Right cardiac atrium (tissue), 5 donors: ENCODE results near the gene RNF157. TPM values are rescaled to one million over a fixed set of nuclear protein-coding genes. Genes with fewer than 3 reads are reported as not detected.

ENCODE experiments used
- ATAC-seq, 2 donors: fragments of 200-7000 bp; cut with Tn5 transposase; one replicate each; pipeline versions ENCODE4 v1.8.0 to v1.9.1; 2020; ENCODE audit warnings: moderate library complexity in 2 of 2, mild to moderate bottlenecking in 1 of 2
- DNase-seq, 3 donors: peaks; one replicate each; pipeline ENCODE4 v3.0.0-alpha.2; 2020
- H3K27ac ChIP-seq: one replicate; pipeline ENCODE4 v1.5.1; 2013; ENCODE audit warnings: mild to moderate bottlenecking, low read length, control low read depth, moderate library complexity
- H3K27me3 ChIP-seq: one replicate; pipeline ENCODE4 v1.6.1; 2013; ENCODE audit not compliant: control insufficient read depth, insufficient read depth
- H3K4me1 ChIP-seq: one replicate; pipeline ENCODE4 v1.6.1; 2013; ENCODE audit warnings: low read length; ENCODE audit not compliant: control insufficient read depth, insufficient read depth
- H3K4me3 ChIP-seq: one replicate; pipeline ENCODE4 v1.5.1; 2013; ENCODE audit warnings: low read length, control low read depth
- H3K9me3 ChIP-seq: one replicate; pipeline ENCODE4 v1.6.1; 2013; ENCODE audit warnings: low read length; ENCODE audit not compliant: control insufficient read depth
- WGBS: extraction: QIAGEN DNeasy Blood & Tissue Kit; methylation state at CpG from one replicate; pipeline ENCODE4 v1.1.7; 2013; 5-methylcytosine and 5-hydroxymethylcytosine counted together
- intact Hi-C, 4 donors: fragments of 100-400 bp; cut with DNase I; formaldehyde crosslinking; loops; one replicate each; pipeline versions ENCODE4 v1.11.0 to v1.14.0; 2022 to 2023
- polyA plus RNA-seq: library from polyadenylated mRNA; stranded (reverse); fragments of 200-250 nt; gene quantifications from one replicate; pipeline ENCODE4 v1.2.3, GENCODE V29; 2013
- total RNA-seq, 4 donors: library from RNA; stranded (reverse); fragmentation: NEBNext Ultra II Directional; extraction: Animal tissue kit (Norgen Biotek cat#: 25700); gene quantifications; one replicate each; pipeline ENCODE4 v1.2.1, GENCODE V29; 2021
- donor health status: healthy with polysubstance abuse.
- donor health status: DM: no; HTN: yes; CAD: no.
- donor health status: DM: no; HTN: no; CAD: no.
- donor health status: DM: no; HTN: yes; CAD: no; lungs with severe emphysema.
- donor health status: DM: yes; HTN: yes; CAD: no.

Gene RNF157
- total and polyA plus RNA-seq, 5 donors = 10.2 to 18.8 (median 12.1) TPM

DNA sequence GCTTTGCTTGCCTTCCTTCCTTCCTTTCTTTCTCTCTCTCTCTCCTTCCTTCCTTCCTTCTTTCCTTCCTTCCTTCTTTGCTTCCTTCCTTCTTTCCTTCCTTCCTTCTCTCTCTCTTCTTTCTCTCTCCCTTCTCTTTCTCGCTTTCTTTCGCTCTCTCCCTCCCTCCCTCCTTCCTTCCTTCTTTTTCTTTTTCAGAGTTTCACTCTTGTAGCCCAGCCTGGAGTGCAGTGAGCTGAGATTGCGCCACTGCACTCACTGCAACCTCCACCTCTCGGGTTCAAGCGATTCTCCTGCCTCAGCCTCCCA is 117.1 kb downstream of the RNF157 start:
- Histone ChIP-seq H3K4me1 (no peaks in the 10 kb centered on the region), H3K9me3 (no peaks in the 10 kb centered on the region), H3K27me3 (no peaks in the 10 kb centered on the region), H3K27ac (no peak overlapping the region), H3K4me3 (no peak overlapping the region)
- no peak for ATAC-seq
- no peak for DNase-seq
- intact Hi-C loops = loop anchor here (2.0 to 10.0 kb wide), 5 partner anchors 52 to 169 kb away; no protein-coding TSS in a partner anchor
- WGBS = 83% methylated on average over 5 of the region's 5 CpGs

DNA sequence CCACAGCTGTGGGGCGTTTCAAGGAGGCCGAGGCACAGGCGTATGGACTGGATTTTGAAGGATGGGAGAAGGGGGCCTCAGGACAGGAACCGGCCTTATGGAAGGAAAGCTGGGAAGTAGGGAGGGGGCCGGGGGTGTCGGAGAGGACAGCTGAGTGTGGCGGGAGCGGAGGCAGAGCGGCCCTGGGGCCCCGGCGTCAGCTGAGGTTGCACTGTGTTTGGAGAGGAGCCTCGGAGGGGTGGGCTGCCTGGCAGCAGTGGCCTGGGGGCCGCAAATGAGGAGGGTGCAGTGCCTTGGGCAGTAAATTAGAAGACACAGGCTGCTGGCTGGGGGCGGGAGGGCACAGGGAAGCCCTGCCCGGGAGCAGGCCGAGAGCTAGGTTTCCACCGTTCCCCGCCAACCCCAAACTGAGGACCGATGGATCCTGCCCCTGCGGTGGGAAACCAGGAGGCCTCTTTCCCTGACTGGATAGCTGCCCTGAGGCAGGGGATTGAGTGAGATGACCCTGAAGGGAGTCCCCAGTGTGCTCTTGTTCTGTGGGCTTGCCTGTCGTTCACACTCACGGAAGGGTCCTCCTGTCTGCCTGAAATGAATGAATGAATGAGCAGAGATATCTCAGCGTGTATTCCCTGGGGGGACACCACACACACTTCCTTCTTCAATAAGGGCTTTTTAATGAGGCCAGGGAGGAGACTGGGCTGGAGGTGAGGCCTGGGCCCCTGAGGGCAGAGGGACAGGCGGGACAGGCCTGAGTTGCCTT is 117.7 kb downstream of the RNF157 start:
- no peaks in the 10 kb centered on the region for H3K27me3 ChIP-seq
- no peak overlapping the region for H3K4me3 ChIP-seq
- H3K9me3 ChIP-seq = no peaks in the 10 kb centered on the region
- no peak for ATAC-seq
- no peak overlapping the region for H3K27ac ChIP-seq
- DNase-seq = no peak
- WGBS = 87% methylated on average over 24 of the region's 24 CpGs
- no peaks in the 10 kb centered on the region for H3K4me1 ChIP-seq
- intact Hi-C loops = loop anchor here (2.0 to 10.0 kb wide), 5 partner anchors 52 to 170 kb away; no protein-coding TSS in a partner anchor

DNA sequence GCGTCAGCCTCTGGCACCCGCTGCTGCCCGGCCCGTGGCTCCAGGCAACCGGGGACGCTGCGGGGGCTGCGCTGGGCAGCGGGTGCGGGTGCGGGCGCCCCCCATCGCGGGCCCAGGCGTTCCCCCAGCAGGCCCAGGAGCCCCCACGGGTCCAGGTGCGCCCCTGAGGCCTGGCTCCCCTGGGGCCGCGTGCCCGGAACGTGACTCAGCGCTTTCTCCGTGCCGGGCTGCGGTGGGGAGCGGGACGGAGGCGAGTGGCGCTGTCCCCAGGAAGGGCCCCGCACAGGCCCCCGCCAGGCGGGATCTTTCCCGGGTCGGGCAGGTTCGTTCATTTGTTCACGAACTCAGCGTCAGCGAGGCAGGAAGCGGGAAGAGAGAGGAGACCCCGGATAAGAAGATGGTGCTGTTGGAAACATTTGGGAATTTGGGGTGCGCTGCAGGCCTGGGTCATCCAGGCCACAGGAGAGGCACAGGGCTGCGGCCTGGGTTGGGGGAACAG is 118.3 kb downstream of the RNF157 start:
- intact Hi-C loops = loop anchor here (1.0 to 10.0 kb wide), 6 partner anchors 53 to 170 kb away; no protein-coding TSS in a partner anchor
- ATAC-seq (peak; percentile 41 to 49), DNase-seq (peak in 2 of 3 donors; percentile 72 to 73)
- H3K4me1 ChIP-seq = no peaks in the 10 kb centered on the region
- WGBS = 26% methylated on average over 42 of the region's 42 CpGs
- H3K27me3 ChIP-seq = no peaks in the 10 kb centered on the region
- no peak overlapping the region for H3K27ac ChIP-seq
- no peaks in the 10 kb centered on the region for H3K9me3 ChIP-seq
- H3K4me3 ChIP-seq = peak overlapping the region; percentile 33

DNA sequence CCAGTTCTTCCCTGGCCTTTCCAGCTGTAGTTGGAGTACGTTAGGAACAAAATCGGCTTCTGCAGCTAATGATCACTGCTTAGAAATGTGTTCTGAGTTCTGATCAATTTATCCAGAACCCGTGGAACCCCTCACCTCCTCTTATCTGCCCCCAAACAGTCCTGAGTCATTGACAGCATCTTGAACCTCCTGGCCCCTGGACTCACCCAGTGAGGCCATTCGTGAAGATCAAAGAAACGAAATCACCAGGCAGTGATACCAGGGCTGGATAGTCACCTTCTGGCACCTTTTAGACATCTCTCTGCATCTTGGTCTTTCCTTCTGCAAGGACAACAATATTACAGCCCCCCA is 119.7 kb downstream of the RNF157 start:
- H3K4me3 ChIP-seq = no peak overlapping the region
- no peak for DNase-seq
- intact Hi-C loops = loop anchor here (1.0 to 10.0 kb wide), 5 partner anchors 54 to 172 kb away; no protein-coding TSS in a partner anchor
- ATAC-seq = no peak
- H3K4me1 ChIP-seq = no peaks in the 10 kb centered on the region
- H3K27ac ChIP-seq = no peak overlapping the region
- H3K27me3 ChIP-seq = no peaks in the 10 kb centered on the region
- H3K9me3 ChIP-seq = no peaks in the 10 kb centered on the region
- WGBS = 87% methylated on average over 5 of the region's 5 CpGs

DNA sequence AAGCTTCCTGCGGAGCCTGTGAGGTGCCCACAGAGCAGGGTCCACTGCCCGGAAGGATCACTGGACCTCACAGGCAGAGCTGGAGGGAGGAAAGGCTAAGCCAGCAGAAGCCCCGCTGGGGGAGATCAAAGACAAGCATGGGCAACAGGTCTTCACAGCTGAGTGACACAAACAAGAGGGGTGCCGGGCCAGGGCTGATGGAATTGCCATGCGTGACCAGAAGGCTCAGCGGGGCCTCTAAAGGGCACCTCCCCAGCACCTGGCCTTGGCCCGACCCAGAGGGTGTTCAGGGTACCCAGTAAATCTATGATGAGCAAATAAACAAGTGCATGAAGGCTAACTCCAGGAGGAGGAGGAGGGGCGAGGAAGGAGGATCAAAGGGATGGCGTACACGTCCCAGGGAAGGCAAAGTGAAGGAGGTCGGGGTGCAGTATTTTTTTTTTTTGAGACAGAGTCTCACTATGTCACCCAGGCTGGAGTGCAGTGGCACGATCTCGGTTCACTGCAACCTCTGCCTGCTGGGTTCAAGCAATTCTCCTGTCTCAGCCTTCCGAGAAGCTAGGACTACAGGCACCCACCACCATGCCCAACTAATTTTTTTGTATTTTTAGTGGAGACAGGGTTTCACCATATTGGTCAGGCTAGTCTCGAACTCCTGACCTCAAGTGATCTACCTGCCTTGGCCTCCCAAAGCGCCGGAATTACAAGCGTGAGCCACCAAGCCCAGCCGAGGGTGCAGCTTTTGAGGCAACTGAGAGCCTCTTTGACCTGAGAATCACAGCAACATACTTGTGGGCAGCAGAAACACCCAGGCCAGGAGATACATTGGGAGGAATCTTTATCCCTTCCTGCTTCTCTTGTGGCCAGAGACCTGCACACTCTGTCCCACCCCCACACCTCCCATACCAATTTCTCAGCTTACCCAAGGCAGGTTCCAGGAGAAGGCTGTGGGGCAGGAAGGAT is 120.6 kb downstream of the RNF157 start:
- intact Hi-C loops = loop anchor here (5.0 to 10.0 kb wide), 4 partner anchors 55 to 173 kb away; no protein-coding TSS in a partner anchor
- DNase-seq = no peak
- Histone ChIP-seq H3K4me1 (no peaks in the 10 kb centered on the region), H3K4me3 (no peak overlapping the region), H3K27me3 (no peaks in the 10 kb centered on the region), H3K27ac (no peak overlapping the region), H3K9me3 (no peaks in the 10 kb centered on the region)
- 80% methylated on average over 19 of the region's 19 CpGs for WGBS
- no peak for ATAC-seq

DNA sequence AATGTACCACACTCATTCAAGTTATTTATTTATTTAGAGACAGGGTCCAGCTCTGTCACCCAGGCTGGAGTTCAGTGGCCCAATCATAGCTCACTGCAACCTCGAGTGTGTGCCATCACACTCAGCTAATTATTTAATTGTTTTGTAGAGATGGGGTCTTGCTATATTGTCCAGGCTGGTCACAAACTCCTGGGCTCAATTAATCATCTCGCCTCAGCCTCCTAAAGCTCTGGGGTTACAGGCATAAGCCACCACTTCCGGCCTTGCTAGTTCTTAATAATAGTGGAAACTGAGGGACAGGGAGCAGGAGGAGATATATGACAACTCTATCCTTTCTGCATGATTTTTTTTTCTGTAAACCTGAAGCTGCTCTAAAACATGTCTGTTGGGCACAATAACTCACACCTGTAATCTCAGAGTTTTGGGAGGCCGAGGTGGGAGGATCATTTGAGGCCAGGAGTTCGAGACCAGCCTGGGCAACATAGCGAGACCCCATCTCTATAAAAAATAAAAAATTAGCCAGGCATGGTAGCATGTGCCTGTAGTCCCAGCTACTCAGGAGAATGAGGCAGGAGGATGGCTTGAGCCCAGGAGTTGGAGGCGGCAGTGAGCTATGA is 125.0 kb downstream of the RNF157 start:
- WGBS = 91% methylated on average over 7 of the region's 7 CpGs

DNA sequence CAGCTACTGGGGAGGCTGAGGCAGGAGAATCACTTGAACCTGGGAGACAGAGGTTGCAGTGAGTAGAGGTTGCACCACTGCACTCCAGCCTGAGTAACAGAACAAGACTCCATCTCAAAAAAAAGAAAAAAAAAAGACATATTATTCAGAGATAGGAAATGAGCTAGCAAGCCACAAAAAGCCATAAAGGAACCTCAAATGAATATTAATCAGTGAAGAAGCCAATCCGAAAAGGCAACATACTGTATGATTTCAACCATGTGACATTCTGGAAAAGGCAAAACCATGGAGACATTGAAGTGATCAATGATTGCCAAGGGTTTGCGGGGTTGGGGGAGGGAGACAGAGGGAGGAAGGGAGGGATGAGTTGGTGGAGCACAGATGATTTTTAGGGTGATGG is 128.3 kb downstream of the RNF157 start:
- no peak for ATAC-seq
- Histone ChIP-seq H3K9me3 (no peaks in the 10 kb centered on the region), H3K4me3 (no peak overlapping the region), H3K27ac (no peak overlapping the region), H3K27me3 (no peaks in the 10 kb centered on the region), H3K4me1 (no peaks in the 10 kb centered on the region)
- WGBS = 87% methylated on average over 2 of the region's 2 CpGs
- DNase-seq = no peak
- intact Hi-C loops = no loop called here

More for the DNA sequence above, 125.0 kb downstream of the RNF157 start:
- Histone ChIP-seq H3K4me3 (no peak overlapping the region), H3K4me1 (no peaks in the 10 kb centered on the region), H3K9me3 (no peaks in the 10 kb centered on the region), H3K27me3 (no peaks in the 10 kb centered on the region), H3K27ac (no peak overlapping the region)
- ATAC-seq (no peak), DNase-seq (no peak)
- intact Hi-C loops = no loop called here

DNA sequence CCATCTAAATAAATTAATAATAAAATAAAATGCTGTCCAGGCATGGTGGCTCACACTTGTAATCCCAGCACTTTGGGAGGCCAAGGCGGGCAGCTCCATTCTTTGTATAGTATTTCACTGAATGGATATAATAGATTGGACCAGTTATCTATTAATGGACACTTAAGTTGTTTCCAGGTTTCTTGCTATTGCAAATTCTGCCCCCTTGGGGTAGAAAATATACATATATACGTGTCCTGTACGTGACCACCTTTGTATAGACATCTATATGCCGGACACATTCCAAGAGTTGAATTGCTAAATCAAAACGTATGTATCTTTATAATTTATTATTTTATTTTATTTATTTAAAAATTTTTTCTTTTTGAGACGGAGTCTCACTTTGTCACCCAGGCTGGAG is 132.8 kb downstream of the RNF157 start:
- DNase-seq (no peak), ATAC-seq (no peak)
- no peaks in the 10 kb centered on the region for H3K27me3 ChIP-seq
- no peaks in the 10 kb centered on the region for H3K4me1 ChIP-seq
- 81% methylated on average over 6 of the region's 6 CpGs for WGBS
- H3K9me3 ChIP-seq = no peaks in the 10 kb centered on the region
- H3K4me3 ChIP-seq = no peak overlapping the region
- no peak overlapping the region for H3K27ac ChIP-seq
- intact Hi-C loops = no loop called here

DNA sequence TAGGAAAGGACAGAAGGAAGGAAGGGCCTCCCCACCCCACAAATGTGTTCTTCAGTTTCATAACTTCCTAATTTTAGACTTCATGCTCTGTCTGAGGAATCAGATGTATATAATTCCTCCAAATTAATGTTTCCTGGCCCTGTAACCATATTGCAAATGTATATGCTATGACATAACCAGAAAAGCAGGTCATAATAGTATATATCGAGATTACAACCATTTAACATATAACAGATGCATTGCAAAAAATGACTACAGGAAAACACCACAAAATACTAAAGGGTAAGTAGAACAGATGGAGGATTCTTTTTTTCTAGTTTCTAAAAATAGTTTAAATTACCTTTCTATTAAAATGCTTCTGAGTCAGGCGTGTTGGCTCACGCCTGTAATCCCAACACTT is 133.6 kb downstream of the RNF157 start:
- DNase-seq (no peak), ATAC-seq (no peak)
- no peaks in the 10 kb centered on the region for H3K4me1 ChIP-seq
- no peaks in the 10 kb centered on the region for H3K9me3 ChIP-seq
- intact Hi-C loops = no loop called here
- H3K27ac ChIP-seq = no peak overlapping the region
- WGBS = 74% methylated on average over 3 of the region's 3 CpGs
- no peaks in the 10 kb centered on the region for H3K27me3 ChIP-seq
- no peak overlapping the region for H3K4me3 ChIP-seq

DNA sequence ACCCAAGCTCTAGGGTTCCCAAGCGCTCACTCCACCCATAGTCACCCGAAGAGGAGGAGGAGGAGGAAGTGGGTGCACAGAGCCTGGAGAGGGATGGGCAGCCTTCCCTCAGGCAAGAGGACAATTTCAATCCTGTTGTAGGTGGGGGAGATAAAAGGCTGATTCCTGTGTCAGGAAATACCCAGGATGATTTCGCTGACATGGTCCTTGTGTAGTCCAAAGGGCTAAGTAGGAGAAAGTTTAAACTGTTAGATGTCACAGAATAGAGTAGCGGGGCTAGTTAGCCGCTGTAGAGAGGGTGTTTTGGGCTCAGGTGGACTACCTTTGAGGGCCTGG is 135.4 kb downstream of the RNF157 start:
- H3K4me3 ChIP-seq = no peak overlapping the region
- intact Hi-C loops = no loop called here
- H3K27ac ChIP-seq = no peak overlapping the region
- ATAC-seq (no peak), DNase-seq (no peak)
- 85% methylated on average over 5 of the region's 5 CpGs for WGBS
- no peaks in the 10 kb centered on the region for H3K4me1 ChIP-seq
- H3K9me3 ChIP-seq = no peaks in the 10 kb centered on the region
- H3K27me3 ChIP-seq = no peaks in the 10 kb centered on the region
